Tibial nerve (tissue), 4 donors: ENCODE results near the gene CFAP92. TPM values are rescaled to one million over a fixed set of nuclear protein-coding genes. Genes with fewer than 3 reads are reported as not detected.

Experiments
- DNase-seq, 2 donors: peaks; one replicate each; pipeline ENCODE4 v3.0.0-alpha.2; 2019; ENCODE audit warnings: low spot score in 2 of 2
- H3K27ac ChIP-seq, 4 donors: fragments of 200-600 bp; sonication (generic) in 3 of 4; one replicate each; pipeline ENCODE4 v1.5.1; 2017 to 2019; ENCODE audit warnings: mild to moderate bottlenecking in 1 of 4
- H3K27me3 ChIP-seq, 2 donors: fragments of 200-600 bp; sonication (generic) in 1 of 2; one replicate each; pipeline versions ENCODE4 v1.5.1 to v1.6.0; 2017 to 2019
- H3K36me3 ChIP-seq, 3 donors: fragments of 200-600 bp; sonication (generic); one replicate each; pipeline ENCODE4 v1.5.1; 2018 to 2019
- H3K4me1 ChIP-seq, 4 donors: fragments of 200-600 bp; sonication (generic) in 3 of 4; one replicate each; pipeline ENCODE4 v1.5.1; 2017 to 2019
- H3K4me3 ChIP-seq, 4 donors: fragments of 200-600 bp; sonication (generic) in 3 of 4; one replicate each; pipeline ENCODE4 v1.5.1; 2017 to 2019; ENCODE audit warnings: mild to moderate bottlenecking in 1 of 4, moderate library complexity in 1 of 4
- H3K9me3 ChIP-seq, 4 donors: fragments of 200-600 bp; sonication (generic) in 3 of 4; one replicate each; pipeline ENCODE4 v1.5.1; 2017 to 2019
- EP300 ChIP-seq, 2 donors: sonication (generic); formaldehyde crosslinking; IDR thresholded peaks; one replicate each; pipeline ENCODE4 v1.6.1; 2017; ENCODE audit warnings: antibody characterized with exemption in 2 of 2, mild to moderate bottlenecking in 1 of 2
- POLR2A ChIP-seq, 2 donors: fragments of 450-650 bp; IDR thresholded peaks; one replicate each; pipeline ENCODE4 v1.6.1; 2017; ENCODE audit warnings: antibody characterized with exemption in 2 of 2, mild to moderate bottlenecking in 2 of 2, moderate library complexity in 2 of 2
- WGBS, 2 donors: methylation state at CpG; one replicate each; pipeline ENCODE4 v1.1.5; 2018; 5-methylcytosine and 5-hydroxymethylcytosine counted together
- total RNA-seq, 4 donors: library from RNA; depleted of rRNA; stranded (reverse); fragments of >200 nt; gene quantifications; one replicate each; pipeline ENCODE4 v1.1.0, GENCODE V29; 2016
- TF ChIP-seq, protein P1 (sequence below), 5 experiments: fragments of 200-600 bp in 3 of 5; fragments of 450-650 bp in 2 of 5; sonication (generic) in 3 of 5; IDR thresholded peaks; one replicate each; pipeline ENCODE4 v1.5.1; 2016 to 2019; ENCODE audit warnings: antibody characterized with exemption in 5 of 5, mild to moderate bottlenecking in 3 of 5, moderate library complexity in 2 of 5

CFAP92 gene
- total RNA-seq, 4 donors from 2014 or later = 0.22 to 0.78 (median 0.63) TPM; not detected in 1

DNA sequence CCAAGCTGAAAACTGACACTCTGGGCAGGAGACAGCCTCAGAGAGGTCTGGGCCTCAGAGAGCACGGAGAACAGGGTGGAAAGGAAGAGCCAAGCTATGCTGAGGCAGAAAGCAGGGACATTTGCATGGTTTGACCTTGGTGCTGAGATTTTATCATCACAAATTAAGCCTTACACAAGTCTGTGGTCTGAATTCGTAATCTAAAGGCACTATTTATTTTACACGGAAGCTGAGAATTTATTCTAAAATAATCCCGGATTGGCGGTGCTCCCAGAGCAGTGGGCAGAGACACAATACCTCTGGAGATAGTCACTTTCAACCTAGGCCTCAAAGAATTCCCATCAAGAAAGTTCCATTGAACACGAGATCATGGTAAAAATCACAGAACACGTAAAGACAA is 47.5 kb downstream of the CFAP92 start:
- H3K27ac ChIP-seq = no peak overlapping the region
- H3K27me3 ChIP-seq = no peaks in the 10 kb centered on the region
- TF ChIP-seq, protein P1, sequence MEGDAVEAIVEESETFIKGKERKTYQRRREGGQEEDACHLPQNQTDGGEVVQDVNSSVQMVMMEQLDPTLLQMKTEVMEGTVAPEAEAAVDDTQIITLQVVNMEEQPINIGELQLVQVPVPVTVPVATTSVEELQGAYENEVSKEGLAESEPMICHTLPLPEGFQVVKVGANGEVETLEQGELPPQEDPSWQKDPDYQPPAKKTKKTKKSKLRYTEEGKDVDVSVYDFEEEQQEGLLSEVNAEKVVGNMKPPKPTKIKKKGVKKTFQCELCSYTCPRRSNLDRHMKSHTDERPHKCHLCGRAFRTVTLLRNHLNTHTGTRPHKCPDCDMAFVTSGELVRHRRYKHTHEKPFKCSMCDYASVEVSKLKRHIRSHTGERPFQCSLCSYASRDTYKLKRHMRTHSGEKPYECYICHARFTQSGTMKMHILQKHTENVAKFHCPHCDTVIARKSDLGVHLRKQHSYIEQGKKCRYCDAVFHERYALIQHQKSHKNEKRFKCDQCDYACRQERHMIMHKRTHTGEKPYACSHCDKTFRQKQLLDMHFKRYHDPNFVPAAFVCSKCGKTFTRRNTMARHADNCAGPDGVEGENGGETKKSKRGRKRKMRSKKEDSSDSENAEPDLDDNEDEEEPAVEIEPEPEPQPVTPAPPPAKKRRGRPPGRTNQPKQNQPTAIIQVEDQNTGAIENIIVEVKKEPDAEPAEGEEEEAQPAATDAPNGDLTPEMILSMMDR (IDR thresholded peaks at IDR 0.05) = no peak
- no peak for TF ChIP-seq POLR2A (IDR thresholded peaks at IDR 0.05)
- no peak for TF ChIP-seq EP300 (IDR thresholded peaks at IDR 0.05)
- no peak overlapping the region for H3K4me3 ChIP-seq
- no peaks in the 10 kb centered on the region for H3K9me3 ChIP-seq
- WGBS, 2 donors = 72 to 75% methylated on average over 7 of the region's 7 CpGs
- no peaks in the 10 kb centered on the region for H3K36me3 ChIP-seq
- no peak for DNase-seq
- H3K4me1 ChIP-seq = no peaks in the 10 kb centered on the region

DNA sequence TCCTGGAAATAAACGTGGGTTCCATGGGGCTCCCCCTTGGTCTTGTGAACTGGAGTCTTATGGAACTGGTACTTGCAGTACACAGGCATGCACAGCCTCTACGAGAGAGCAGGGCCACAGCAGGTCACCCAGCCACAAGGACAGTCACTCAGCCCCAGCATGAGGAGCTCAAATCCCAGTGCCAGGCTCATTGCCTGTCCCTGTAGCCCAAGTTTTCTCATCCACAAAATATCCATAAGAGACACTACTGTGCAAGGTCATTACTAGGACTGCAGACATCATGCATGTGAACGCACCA is 48.0 kb downstream of the CFAP92 start:
- no peak overlapping the region for H3K27ac ChIP-seq
- no peak overlapping the region for H3K4me3 ChIP-seq
- no peaks in the 10 kb centered on the region for H3K27me3 ChIP-seq
- H3K4me1 ChIP-seq = no peaks in the 10 kb centered on the region
- DNase-seq = no peak
- H3K36me3 ChIP-seq = no peaks in the 10 kb centered on the region
- TF ChIP-seq EP300 (IDR thresholded peaks at IDR 0.05) (no peak), POLR2A (IDR thresholded peaks at IDR 0.05) (no peak)
- no peaks in the 10 kb centered on the region for H3K9me3 ChIP-seq
- WGBS, 2 donors = 62 to 77% methylated on average over 3 of the region's 3 CpGs

DNA sequence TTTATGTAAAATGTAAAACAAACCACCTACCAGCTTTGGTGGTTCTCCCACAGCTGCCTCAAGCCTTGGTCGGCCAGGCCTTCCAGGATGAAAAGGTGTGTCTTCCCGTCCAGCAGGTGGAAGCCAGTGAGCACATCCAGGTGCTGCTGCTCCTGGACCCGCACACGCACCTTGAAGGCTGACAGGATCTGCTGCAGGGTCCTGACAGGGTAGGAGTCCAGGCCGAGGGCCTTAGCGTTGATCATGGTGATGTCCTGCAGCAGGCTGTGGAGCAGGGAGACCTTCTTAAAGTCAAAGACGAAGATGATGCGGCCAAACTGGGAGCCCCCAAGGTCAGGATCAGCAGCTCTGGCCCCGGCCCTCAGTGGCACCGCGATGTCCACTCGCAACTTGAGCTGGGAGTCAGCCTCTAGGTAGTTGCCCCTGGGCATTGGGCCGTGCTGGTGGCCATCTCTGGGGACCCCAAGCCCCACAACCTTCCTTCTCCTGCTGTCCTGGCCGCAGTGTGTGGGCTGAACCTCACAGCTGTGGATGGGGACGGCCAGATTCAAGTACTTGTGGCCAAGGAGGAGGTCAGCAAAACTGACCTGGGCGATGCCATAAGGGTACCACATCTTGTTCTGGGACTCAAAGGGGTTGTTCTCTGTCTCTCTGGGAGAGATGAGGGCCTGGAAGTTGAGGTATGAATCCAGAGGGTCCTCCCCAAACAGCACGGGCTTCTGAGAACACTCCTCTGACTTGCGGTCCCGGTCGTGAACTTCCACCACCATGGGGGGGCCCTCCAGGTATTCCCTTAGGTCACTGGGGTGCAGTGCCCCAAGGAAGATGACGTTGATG is 48.6 kb downstream of the CFAP92 start:
- Histone ChIP-seq H3K36me3 (no peaks in the 10 kb centered on the region), H3K4me1 (no peaks in the 10 kb centered on the region), H3K27me3 (no peaks in the 10 kb centered on the region), H3K9me3 (no peaks in the 10 kb centered on the region), H3K27ac (no peak overlapping the region), H3K4me3 (no peak overlapping the region)
- no peak for DNase-seq
- TF ChIP-seq EP300 (IDR thresholded peaks at IDR 0.05) = no peak
- TF ChIP-seq POLR2A (IDR thresholded peaks at IDR 0.05) = no peak
- TF ChIP-seq, protein P1 (IDR thresholded peaks at IDR 0.05) = no peak
- WGBS, 2 donors = 86% methylated on average over 20 to 21 of the region's 21 CpGs

DNA sequence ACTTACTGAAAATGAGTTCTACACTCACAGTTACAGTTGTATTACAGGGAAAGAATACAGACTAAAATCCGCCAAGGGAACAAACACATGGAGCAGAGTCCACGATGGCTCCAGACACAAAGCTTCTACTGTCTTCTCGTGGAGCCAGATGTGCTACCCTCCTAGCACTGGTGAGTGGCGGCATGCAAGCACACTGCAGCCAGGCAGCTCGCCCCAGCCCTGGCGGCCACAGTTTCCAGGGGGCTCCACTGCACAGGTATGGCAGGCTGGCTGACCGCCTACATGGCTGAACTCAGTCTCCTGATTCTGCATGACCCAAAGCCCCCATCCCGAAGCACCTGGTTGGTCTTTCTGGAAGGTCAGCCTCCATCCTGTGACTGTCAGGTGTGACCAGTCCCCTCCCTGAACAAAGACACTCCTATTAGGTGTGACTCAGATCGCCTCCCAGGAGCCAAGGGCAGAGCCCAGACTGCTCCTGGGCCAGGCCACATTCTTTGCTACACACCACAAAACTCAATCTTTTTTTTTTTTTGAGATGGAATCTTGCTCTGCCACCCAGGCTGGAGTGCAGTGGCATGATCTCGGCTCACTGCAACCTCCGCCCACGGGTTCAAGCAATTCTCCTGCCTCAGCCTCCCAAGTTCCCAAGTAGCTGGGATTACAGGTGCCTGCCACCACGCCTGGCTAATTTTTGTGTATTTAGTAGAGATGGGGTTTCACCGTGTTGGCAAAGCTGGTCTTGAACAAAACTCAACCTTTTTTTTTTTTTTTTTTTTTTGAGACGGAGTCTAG is 51.5 kb downstream of the CFAP92 start:
- no peak for DNase-seq
- 80 to 83% methylated on average over 14 to 15 of the region's 15 CpGs for WGBS, 2 donors
- H3K4me3 ChIP-seq = no peak overlapping the region

DNA sequence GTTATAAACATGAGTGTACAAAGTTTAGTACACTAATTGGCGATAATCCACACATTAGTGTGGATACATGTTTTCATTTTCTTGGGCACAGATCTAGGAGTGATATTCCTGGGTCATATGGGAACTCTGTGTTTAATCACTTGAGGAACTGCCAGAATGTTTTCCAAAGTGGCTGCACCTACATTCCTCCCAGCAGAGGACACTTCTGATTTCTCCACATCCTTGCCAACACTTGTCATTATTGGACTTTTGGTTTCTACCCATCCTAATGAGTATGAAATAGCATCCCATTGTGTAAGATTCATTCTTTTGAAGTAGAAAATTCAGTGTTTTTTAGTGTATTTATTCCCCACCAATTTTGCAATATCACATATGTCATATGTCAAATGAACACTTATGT is 53.6 kb downstream of the CFAP92 start:
- Histone ChIP-seq H3K4me1 (no peaks in the 10 kb centered on the region), H3K36me3 (no peaks in the 10 kb centered on the region), H3K4me3 (no peak overlapping the region), H3K27ac (no peak overlapping the region), H3K9me3 (no peaks in the 10 kb centered on the region), H3K27me3 (peaks cover 0 to 2% of the 10 kb centered on the region in 2 donors)
- no peak for DNase-seq
- WGBS, 2 donors = 93 to 96% methylated on average over 1 of the region's 1 CpG
- no peak for TF ChIP-seq POLR2A (IDR thresholded peaks at IDR 0.05)
- TF ChIP-seq, protein P1 (IDR thresholded peaks at IDR 0.05) = no peak
- TF ChIP-seq EP300 (IDR thresholded peaks at IDR 0.05) = no peak

More for the DNA sequence above, 51.5 kb downstream of the CFAP92 start:
- H3K36me3 ChIP-seq = no peaks in the 10 kb centered on the region
- no peak overlapping the region for H3K27ac ChIP-seq
- H3K4me1 ChIP-seq = no peaks in the 10 kb centered on the region
- TF ChIP-seq EP300 (IDR thresholded peaks at IDR 0.05) (no peak), POLR2A (IDR thresholded peaks at IDR 0.05) (no peak)
- TF ChIP-seq, protein P1 (IDR thresholded peaks at IDR 0.05) = no peak
- no peaks in the 10 kb centered on the region for H3K27me3 ChIP-seq
- no peaks in the 10 kb centered on the region for H3K9me3 ChIP-seq
